ENCODE measurements around the gene KCNJ14. TPM values are rescaled to one million over a fixed set of nuclear protein-coding genes. Genes with fewer than 3 reads are reported as not detected.
A peak's percentile ranks its signal among the peaks of the same experiment; 100 is the strongest.

Gene KCNJ14
- total RNA-seq, 4 donors from 2014 or later: 0.57 to 1.3 (median 0.92) TPM

- peak; percentile 61 for DNase-seq
- Histone ChIP-seq H3K4me3 (peak overlapping the region; percentile 30 to 59 (median 49)), H3K9me3 (no peaks in the 10 kb centered on the region), H3K4me1 (peaks cover 0 to 62% (median 17%) of the 10 kb centered on the region in 3 donors), H3K36me3 (no peaks in the 10 kb centered on the region), H3K27me3 (peaks cover 0 to 52% (median 0%) of the 10 kb centered on the region in 4 donors), H3K27ac (peak overlapping the region; percentile 57 to 85 (median 78))
- 4 to 5% methylated on average over 15 to 18 of the region's 20 CpGs for WGBS, 2 donors
- intact Hi-C loops (cut with DNase I): no loop called here
- TF ChIP-seq CTCF (IDR thresholded peaks at IDR 0.05): no peak
- TF ChIP-seq POLR2A (IDR thresholded peaks at IDR 0.05): peak in 1 of 4 donors; percentile 4
Observed at GRCh38 chr19:48501494-48502349, 46.3 kb downstream of the KCNJ14 start.

- no peaks in the 10 kb centered on the region for H3K36me3 ChIP-seq
- H3K27me3 ChIP-seq: peaks cover 0 to 50% (median 0%) of the 10 kb centered on the region in 4 donors
- peak overlapping the region; percentile 4 to 85 (median 55) for H3K27ac ChIP-seq
- H3K4me1 ChIP-seq: peaks cover 0 to 55% (median 17%) of the 10 kb centered on the region in 3 donors
- DNase-seq: no peak
- 34% methylated on average over 9 of the region's 27 CpGs; no CpG with 5 or more reads in 1 of the 2 donors for WGBS, 2 donors
- peak overlapping the region; percentile 5 to 52 (median 28) for H3K4me3 ChIP-seq
- intact Hi-C loops (cut with DNase I): no loop called here
- TF ChIP-seq CTCF (IDR thresholded peaks at IDR 0.05): no peak
- TF ChIP-seq POLR2A (IDR thresholded peaks at IDR 0.05): no peak
- H3K9me3 ChIP-seq: no peaks in the 10 kb centered on the region
Observed at GRCh38 chr19:48502350-48503018, 47.1 kb downstream of the KCNJ14 start.

GRCh38 chr19:48506138-48506733 is 50.9 kb downstream of the KCNJ14 start:
- peak in 5 of 6 experiments; percentile 45 to 75 (median 58) for TF ChIP-seq CTCF (IDR thresholded peaks at IDR 0.05)
- TF ChIP-seq POLR2A (IDR thresholded peaks at IDR 0.05): no peak
- Histone ChIP-seq H3K27me3 (peaks cover 2 to 35% (median 4%) of the 10 kb centered on the region in 4 donors), H3K27ac (no peak overlapping the region), H3K4me3 (no peak overlapping the region), H3K36me3 (no peaks in the 10 kb centered on the region), H3K4me1 (peaks cover 6 to 27% (median 8%) of the 10 kb centered on the region in 3 donors), H3K9me3 (no peaks in the 10 kb centered on the region)
- DNase-seq: no peak
- 77 to 93% methylated on average over 5 of the region's 5 CpGs for WGBS, 2 donors
- intact Hi-C loops (cut with DNase I): no loop called here

- Histone ChIP-seq H3K9me3 (no peaks in the 10 kb centered on the region), H3K4me3 (no peak overlapping the region), H3K4me1 (peaks cover 7 to 25% (median 8%) of the 10 kb centered on the region in 3 donors), H3K36me3 (no peaks in the 10 kb centered on the region), H3K27ac (no peak overlapping the region), H3K27me3 (peaks cover 5 to 40% (median 11%) of the 10 kb centered on the region in 4 donors)
- DNase-seq: no peak
- intact Hi-C loops (cut with DNase I): loop anchor here (2.0 kb wide), 1 partner anchor 81 kb away; no protein-coding TSS in a partner anchor
- WGBS, 2 donors: 83 to 90% methylated on average over 7 of the region's 7 CpGs
- no peak for TF ChIP-seq POLR2A (IDR thresholded peaks at IDR 0.05)
- no peak for TF ChIP-seq CTCF (IDR thresholded peaks at IDR 0.05)
Observed at GRCh38 chr19:48507911-48508439, 52.6 kb downstream of the KCNJ14 start.

All from esophagus squamous epithelium (tissue), 5 donors.